Endothelial cell of umbilical vein (primary cell): ENCODE results near the gene WTAP. TPM values are rescaled to one million over a fixed set of nuclear protein-coding genes. Genes with fewer than 3 reads are reported as not detected.

Experiments used
- BruUV-seq: library from RNA; stranded (reverse); fragments of 400-500 nt; replicated peaks from 2 replicates; lab custom pipeline; 2021; lab: Mats Ljungman, UMichigan
- CTCF ChIA-PET: fragments of 300-600, 350-600 bp; sonication (Branson Sonifier 250); formaldehyde crosslinking; loops from one replicate; lab custom pipeline; 2021; ENCODE audit warnings: antibody characterized with exemption, inconsistent platforms; lab: Charles Lee
- POLR2A ChIA-PET: fragments of 300-600, 350-600 bp; sonication (Branson Sonifier 250); formaldehyde crosslinking; loops from one replicate; lab custom pipeline; 2021; ENCODE audit warnings: antibody characterized with exemption, inconsistent platforms; lab: Charles Lee
- DNase-seq: peaks from one replicate; pipeline ENCODE4 v3.0.0-alpha.2; 2011; ENCODE audit warnings: low read depth, low spot score
- FAIRE-seq: peaks from 2 replicates; lab custom pipeline; 2011; peaks lifted over from hg19 to GRCh38; lab: Jason Lieb, UNC
- H2AFZ ChIP-seq: 2 replicates; pipeline ENCODE4 v1.6.0; 2012; ENCODE audit warnings: low read depth, low read length, control low read depth, inconsistent platforms
- H3K27ac ChIP-seq: 2 replicates; pipeline ENCODE4 v1.5.1; 2011; ENCODE audit warnings: low read depth, mild to moderate bottlenecking, control low read depth, low read length, moderate library complexity; ENCODE audit not compliant: insufficient read depth
- H3K27me3 ChIP-seq, 2 experiments: 2 replicates each; pipeline versions ENCODE4 v1.6.0 to v1.6.1; 2011; ENCODE audit warnings: low read length in 2 of 2, mixed read lengths in 1 of 2; ENCODE audit not compliant: control insufficient read depth in 2 of 2, insufficient read depth in 2 of 2
- H3K36me3 ChIP-seq, 2 experiments: 2 replicates in 1 of 2; 3 replicates in 1 of 2; pipeline ENCODE4 v1.5.1; 2011; ENCODE audit warnings: low read length in 2 of 2, mild to moderate bottlenecking in 1 of 2, moderate library complexity in 1 of 2; ENCODE audit not compliant: control insufficient read depth in 2 of 2, insufficient read depth in 2 of 2; ENCODE audit errors: extremely low read depth in 1 of 2
- H3K4me1 ChIP-seq: 3 replicates; pipeline ENCODE4 v1.5.1; 2011; ENCODE audit warnings: mild to moderate bottlenecking, low read length; ENCODE audit not compliant: control insufficient read depth, insufficient read depth; ENCODE audit errors: extremely low read depth
- H3K4me2 ChIP-seq: 2 replicates; pipeline ENCODE4 v1.6.1; 2011; ENCODE audit warnings: low read length, control low read depth, mixed read lengths; ENCODE audit not compliant: insufficient read depth
- H3K4me3 ChIP-seq, 3 experiments: fragments of 200-600 bp in 1 of 3; sonication (generic), shearing (Covaris generic) in 1 of 3; replicated peaks in 1 of 3; 2 replicates each; pipeline ENCODE4 v1.5.1; 2011 to 2016; ENCODE audit warnings: control low read depth in 3 of 3, low read length in 3 of 3, mild to moderate bottlenecking in 2 of 3, inconsistent platforms in 1 of 3, low read depth in 1 of 3, moderate library complexity in 1 of 3; ENCODE audit not compliant: insufficient read depth in 1 of 3
- H3K79me2 ChIP-seq: 2 replicates; pipeline ENCODE4 v1.6.0; 2012; ENCODE audit warnings: low read length, inconsistent platforms; ENCODE audit not compliant: control insufficient read depth, insufficient read depth
- H3K9ac ChIP-seq: replicated peaks from 2 replicates; pipeline ENCODE3; 2011; ENCODE audit warnings: low read length, control low read depth; ENCODE audit not compliant: insufficient read depth; ENCODE audit errors: extremely low read depth
- H3K9me1 ChIP-seq: replicated peaks from 3 replicates; pipeline ENCODE4 v1.6.0; 2011; ENCODE audit warnings: mild to moderate bottlenecking, low read length; ENCODE audit not compliant: control insufficient read depth, insufficient read depth; ENCODE audit errors: extremely low read depth
- H3K9me3 ChIP-seq: replicated peaks from 2 replicates; pipeline ENCODE4 v1.5.1; 2012; ENCODE audit warnings: low read length, inconsistent platforms; ENCODE audit not compliant: control insufficient read depth, insufficient read depth
- H4K20me1 ChIP-seq: replicated peaks from 2 replicates; pipeline ENCODE3; 2011; ENCODE audit warnings: mild to moderate bottlenecking, low read length; ENCODE audit not compliant: control insufficient read depth, insufficient read depth; ENCODE audit errors: extremely low read depth
- EZH2 ChIP-seq: IDR thresholded peaks from 2 replicates; pipeline ENCODE4 v1.6.1; 2012; ENCODE audit warnings: borderline replicate concordance, low read depth, mild to moderate bottlenecking, moderate library complexity, low read length, inconsistent platforms; ENCODE audit not compliant: severe bottlenecking
- FOS ChIP-seq: IDR thresholded peaks from 2 replicates; pipeline ENCODE4 v1.6.1; 2011; ENCODE audit warnings: mild to moderate bottlenecking, low read length, moderate library complexity, borderline replicate concordance; ENCODE audit not compliant: insufficient read depth
- GATA2 ChIP-seq: IDR thresholded peaks from 2 replicates; pipeline ENCODE4 v1.7.0; 2011; ENCODE audit warnings: low read depth, mild to moderate bottlenecking, moderate library complexity, mixed read lengths, low read length; ENCODE audit not compliant: insufficient read length, insufficient read depth
- JUN ChIP-seq: IDR thresholded peaks from 2 replicates; pipeline ENCODE4 v1.6.1; 2011; ENCODE audit warnings: borderline replicate concordance, low read depth; ENCODE audit not compliant: insufficient read length, insufficient read depth
- MYC ChIP-seq: IDR thresholded peaks from one replicate; pipeline ENCODE4 v1.6.1; 2011; ENCODE audit warnings: mild to moderate bottlenecking, low read depth, low read length
- POLR2A ChIP-seq: IDR thresholded peaks from 2 replicates; pipeline ENCODE4 v1.6.1; 2012; ENCODE audit warnings: low read depth, mild to moderate bottlenecking, control low read depth, low read length
- POLR2AphosphoS5 ChIP-seq: IDR thresholded peaks from 2 replicates; pipeline ENCODE4 v1.6.1; 2012; ENCODE audit warnings: low read depth, mild to moderate bottlenecking, control low read depth, low read length, moderate library complexity; ENCODE audit not compliant: insufficient read depth
- dilution Hi-C: fragments of 300-500 bp; cut with MboI; formaldehyde crosslinking; loops from one replicate; pipeline ENCODE4 v1.15.0; 2019; ENCODE audit warnings: low sequenced_read_pairs; ENCODE audit not compliant: extremely low pct_ligation_motif_present
- intact Hi-C: fragments of 100-400 bp; cut with micrococcal nuclease; formaldehyde crosslinking; loops from one replicate; pipeline ENCODE4 v1.10.0; 2022
- polyA plus RNA-seq, 4 experiments: library from polyadenylated mRNA; depleted of rRNA in 3 of 4; stranded (reverse) in 3 of 4; unstranded in 1 of 4; fragments of >200 nt; gene quantifications; 2 replicates each; pipeline versions ENCODE4 v1.2.1 to v1.2.3, GENCODE V29; 2011 to 2012; ENCODE audit warnings: missing spikeins in 1 of 4
- total RNA-seq: library from RNA; stranded (reverse); gene quantifications from 2 replicates; pipeline ENCODE4 v1.2.3, GENCODE V29; 2021
- TF ChIP-seq, protein P1 (sequence below): IDR thresholded peaks from 2 replicates; pipeline ENCODE4 v1.6.1; 2011; ENCODE audit not compliant: insufficient read depth, insufficient read length
- TF ChIP-seq, protein P2 (sequence below), 2 donors: IDR thresholded peaks; 1 replicate in 1 of 2; 2 replicates in 1 of 2; pipeline ENCODE4 v1.5.1; 2011; ENCODE audit warnings: low read length in 2 of 2, mild to moderate bottlenecking in 2 of 2, moderate library complexity in 2 of 2, control low read depth in 1 of 2, inconsistent platforms in 1 of 2, low read depth in 1 of 2; ENCODE audit not compliant: insufficient read depth in 1 of 2; ENCODE audit errors: extremely low read depth in 1 of 2

The WTAP gene
- total and polyA plus RNA-seq, 2 donors (not counting 3 experiments of a cell fraction or from before 2014, with no cell fraction given) = 21.7 to 81.6 TPM

DNA sequence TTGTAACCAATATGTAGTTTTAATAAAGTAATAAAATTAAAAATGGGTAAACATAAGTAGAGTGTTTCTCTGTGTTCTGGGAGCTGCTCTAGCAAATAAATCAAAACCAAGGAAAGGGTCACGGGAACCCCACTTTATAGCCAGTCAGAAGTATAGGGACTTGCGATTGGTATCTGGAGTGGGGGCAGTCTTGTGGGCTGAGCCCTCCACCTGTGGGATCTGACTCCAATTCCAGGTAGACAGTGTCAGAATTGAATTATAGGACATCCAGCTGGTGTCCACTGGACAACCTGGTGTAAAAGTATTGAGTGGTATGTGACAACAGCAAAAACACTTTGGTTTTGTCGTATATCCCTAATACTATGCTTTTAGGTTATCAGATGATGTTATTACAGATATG is 48.7 kb upstream of the WTAP start:
- BruUV-seq = no TSS peak
- no peaks in the 10 kb centered on the region for H3K9me3 ChIP-seq
- no peak overlapping the region for H3K9ac ChIP-seq
- DNase-seq (no peak), FAIRE-seq (no peak)
- intact Hi-C loops (no loop called here), dilution Hi-C loops (no loop called here)
- H4K20me1 ChIP-seq = no peaks in the 10 kb centered on the region
- H3K4me1 ChIP-seq = peaks cover 18% of the 10 kb centered on the region
- no peak overlapping the region for H3K27ac ChIP-seq
- H3K27me3 ChIP-seq = no peaks in the 10 kb centered on the region
- POLR2A ChIA-PET = no interaction called here
- H3K4me2 ChIP-seq = no peak overlapping the region
- no peak overlapping the region for H3K4me3 ChIP-seq
- TF ChIP-seq POLR2A = no peak
- no peak for TF ChIP-seq JUN
- TF ChIP-seq, protein P1, sequence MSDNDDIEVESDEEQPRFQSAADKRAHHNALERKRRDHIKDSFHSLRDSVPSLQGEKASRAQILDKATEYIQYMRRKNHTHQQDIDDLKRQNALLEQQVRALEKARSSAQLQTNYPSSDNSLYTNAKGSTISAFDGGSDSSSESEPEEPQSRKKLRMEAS = no peak
- TF ChIP-seq, protein P2, sequence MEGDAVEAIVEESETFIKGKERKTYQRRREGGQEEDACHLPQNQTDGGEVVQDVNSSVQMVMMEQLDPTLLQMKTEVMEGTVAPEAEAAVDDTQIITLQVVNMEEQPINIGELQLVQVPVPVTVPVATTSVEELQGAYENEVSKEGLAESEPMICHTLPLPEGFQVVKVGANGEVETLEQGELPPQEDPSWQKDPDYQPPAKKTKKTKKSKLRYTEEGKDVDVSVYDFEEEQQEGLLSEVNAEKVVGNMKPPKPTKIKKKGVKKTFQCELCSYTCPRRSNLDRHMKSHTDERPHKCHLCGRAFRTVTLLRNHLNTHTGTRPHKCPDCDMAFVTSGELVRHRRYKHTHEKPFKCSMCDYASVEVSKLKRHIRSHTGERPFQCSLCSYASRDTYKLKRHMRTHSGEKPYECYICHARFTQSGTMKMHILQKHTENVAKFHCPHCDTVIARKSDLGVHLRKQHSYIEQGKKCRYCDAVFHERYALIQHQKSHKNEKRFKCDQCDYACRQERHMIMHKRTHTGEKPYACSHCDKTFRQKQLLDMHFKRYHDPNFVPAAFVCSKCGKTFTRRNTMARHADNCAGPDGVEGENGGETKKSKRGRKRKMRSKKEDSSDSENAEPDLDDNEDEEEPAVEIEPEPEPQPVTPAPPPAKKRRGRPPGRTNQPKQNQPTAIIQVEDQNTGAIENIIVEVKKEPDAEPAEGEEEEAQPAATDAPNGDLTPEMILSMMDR (IDR thresholded peaks at IDR 0.05; ENCODE audit: extremely low read depth in 1 of 2, insufficient read depth in 1 of 2, low read depth in 1 of 2, low read length in 2 of 2) = no peak
- TF ChIP-seq POLR2AphosphoS5 = no peak
- TF ChIP-seq MYC = no peak
- TF ChIP-seq FOS = no peak
- no peak for TF ChIP-seq EZH2
- TF ChIP-seq GATA2 = no peak
- peaks cover 0 to 3% of the 10 kb centered on the region in 2 experiments for H3K36me3 ChIP-seq
- H3K79me2 ChIP-seq = no peaks in the 10 kb centered on the region
- H2AFZ ChIP-seq = no peak overlapping the region
- H3K9me1 ChIP-seq = no peaks in the 10 kb centered on the region
- CTCF ChIA-PET = interaction anchor here (1.7 kb wide), 1 partner anchor 12 kb away, joined by 5 read pairs; no protein-coding TSS in a partner anchor
